DMS153 treated with DMSO at 0.1 percent for 48 hours (cell line): ENCODE measurements around the gene BRWD1.
"Not testable (repeated sequence)": the region's sequence is repeated elsewhere in the genome, so short reads cannot be mapped to it uniquely, and the experiment has no call there.

Experiments used
- DNase-seq: peaks from one replicate; lab custom pipeline; 2025; ENCODE audit not compliant: unreplicated experiment; lab: John Stamatoyannopoulos, UW

Gene BRWD1

DNA sequence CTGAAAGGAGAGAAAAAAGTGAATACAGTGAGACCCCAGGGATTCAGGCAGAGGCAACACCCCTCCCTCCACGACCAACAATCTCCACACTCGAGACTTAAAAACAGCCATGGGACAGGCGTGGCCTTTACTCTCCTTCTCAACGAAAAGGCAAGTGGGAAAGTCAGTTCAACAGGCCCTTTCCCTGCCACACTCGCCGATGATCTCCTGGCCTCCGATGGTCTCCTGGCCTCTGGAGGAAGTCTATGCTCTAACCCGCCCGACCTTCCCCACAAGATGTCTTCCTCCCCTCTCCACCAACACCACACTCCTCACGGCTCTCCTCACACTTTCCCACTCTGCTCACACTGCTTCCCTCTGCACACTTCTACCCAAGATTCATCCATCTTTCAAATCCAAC, 137.8 kb downstream of the BRWD1 start:
- DNase-seq = no peak

DNA sequence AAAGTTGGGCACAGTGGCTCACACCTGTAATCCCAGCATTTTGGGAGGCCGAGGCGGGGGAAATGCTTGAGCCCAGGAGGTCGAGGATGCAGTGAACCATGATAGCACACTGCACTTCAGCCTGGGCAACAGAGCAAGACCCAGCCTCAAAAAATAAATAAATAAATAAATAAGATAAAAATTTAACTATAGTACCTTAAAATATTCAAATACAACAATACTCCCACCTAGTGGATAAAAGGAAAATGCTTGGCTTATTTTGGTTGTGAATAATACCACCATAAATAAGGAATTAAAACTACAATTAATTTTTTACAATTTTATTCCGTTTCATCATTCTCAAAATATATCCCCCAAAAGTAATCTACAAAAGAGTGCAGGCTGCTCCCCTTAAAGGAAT, 138.3 kb downstream of the BRWD1 start:
- no peak for DNase-seq

GRCh38 chr21:39173716-39174680, 139.4 kb downstream of the BRWD1 start:
- DNase-seq = no peak

DNA sequence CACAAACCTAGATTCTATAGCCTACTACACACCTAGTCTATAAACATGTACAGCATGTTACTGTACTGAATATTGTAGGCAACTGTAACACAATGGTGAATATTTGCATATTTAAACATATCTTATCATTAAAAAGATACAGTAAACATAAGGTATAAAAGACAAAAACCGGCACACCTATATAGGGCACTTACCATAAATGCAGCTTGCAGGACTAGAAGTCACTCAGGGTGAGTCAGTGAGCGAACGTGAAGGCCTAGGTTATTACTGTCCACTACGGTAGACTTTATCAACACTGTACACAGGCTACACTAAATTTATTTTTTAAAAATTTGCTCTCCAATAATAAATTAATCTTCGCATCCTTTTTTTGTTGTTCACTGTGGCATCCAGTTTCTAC, 143.5 kb downstream of the BRWD1 start:
- DNase-seq = no peak

GRCh38 chr21:39168800-39169199, 144.6 kb downstream of the BRWD1 start:
- DNase-seq = no peak

DNA sequence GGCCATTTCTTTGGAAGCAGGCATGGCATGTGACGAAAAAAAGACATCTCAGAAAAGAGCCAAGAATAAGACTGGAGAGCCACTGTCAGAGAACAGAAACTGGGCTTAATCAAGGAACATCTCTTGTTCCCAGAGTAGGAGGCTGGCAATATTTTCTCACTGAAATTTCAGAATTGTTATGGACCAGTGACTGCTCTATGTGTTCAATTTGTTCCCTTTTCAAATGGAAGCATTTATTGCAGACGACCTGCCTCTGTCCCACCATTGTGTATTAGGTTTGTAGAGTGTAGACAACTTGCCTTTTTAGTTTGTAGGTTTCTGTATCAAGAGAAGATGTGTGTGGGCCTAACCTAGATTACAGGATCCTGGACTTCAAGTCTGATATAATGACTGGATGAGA, 148.9 kb downstream of the BRWD1 start:
- no peak for DNase-seq

GRCh38 chr21:39161064-39161463, 152.4 kb downstream of the BRWD1 start:
- no peak for DNase-seq

DNA sequence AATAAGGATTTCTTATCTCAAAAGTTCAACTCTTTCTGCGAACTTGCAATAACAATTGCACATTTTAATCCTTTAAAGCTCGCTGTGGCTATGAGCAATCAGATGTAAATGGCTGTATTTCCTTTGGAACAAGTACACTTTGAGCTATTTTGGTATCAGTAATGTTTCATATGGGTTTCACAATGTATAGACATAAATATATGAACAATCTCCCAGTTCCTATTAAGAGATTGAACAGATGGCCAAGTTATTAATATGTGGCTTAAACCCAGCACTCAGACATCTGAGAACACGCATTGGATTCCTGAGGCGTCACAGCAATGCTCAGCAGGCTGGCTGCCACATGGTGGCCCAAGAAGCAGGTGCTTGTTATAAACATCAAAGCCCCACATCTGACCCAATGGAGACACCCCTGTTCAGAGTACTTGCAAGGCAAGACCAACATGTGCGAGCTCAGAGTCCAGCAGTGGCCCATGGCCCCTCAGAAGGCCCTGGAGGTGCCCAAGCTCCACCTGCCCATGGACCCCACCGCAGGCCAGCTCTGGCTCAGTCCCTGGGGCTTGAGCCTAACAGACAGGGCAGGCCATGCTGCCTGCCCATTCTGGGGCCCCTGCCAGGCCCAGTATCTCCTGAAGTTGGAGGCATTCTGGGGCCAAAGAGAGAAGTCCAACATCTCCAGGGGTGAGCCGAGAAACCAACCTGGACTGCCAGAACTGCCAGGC, 153.9 kb downstream of the BRWD1 start:
- DNase-seq = no peak

DNA sequence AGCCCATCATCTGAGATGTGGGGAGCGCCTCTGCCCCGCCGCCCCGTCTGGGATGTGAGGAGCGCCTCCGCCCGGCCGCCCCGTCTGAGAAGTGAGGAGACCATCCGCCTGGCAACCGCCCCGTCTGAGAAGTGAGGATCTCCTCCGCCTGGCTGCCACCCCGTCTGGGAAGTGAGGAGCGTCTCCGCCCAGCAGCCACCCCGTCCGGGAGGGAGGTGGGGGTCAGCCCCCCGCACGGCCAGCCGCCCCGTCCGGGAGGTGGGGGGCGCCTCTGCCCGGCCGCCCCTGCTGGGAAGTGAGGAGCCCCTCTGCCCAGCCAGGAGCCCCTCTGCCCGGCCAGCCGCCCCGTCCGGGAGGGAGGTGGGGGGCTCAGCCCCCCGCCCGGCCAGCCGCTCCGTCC, 156.2 kb downstream of the BRWD1 start:
- DNase-seq = not testable (repeated sequence)

GRCh38 chr21:39156024-39156423, 157.4 kb downstream of the BRWD1 start:
- no peak for DNase-seq

DNA sequence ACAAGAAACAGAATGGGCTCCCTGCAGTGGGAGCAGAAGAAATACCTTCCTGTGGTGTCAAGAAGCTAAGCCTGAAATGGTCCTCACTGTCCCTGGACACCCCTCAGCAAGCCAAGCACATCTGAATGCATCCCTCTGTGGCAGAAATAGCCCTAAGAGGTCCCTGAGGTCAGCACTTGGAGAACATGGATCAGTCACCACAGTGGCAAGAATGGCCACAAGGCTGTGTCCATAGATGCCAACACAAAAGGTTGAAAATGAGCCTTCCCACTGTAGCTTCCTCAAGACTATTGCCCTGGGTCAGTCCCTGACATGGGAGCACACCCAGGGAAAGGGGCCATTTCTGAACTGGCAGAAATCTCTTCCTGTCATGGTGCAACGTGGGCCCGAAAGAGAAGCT, 157.9 kb downstream of the BRWD1 start:
- no peak for DNase-seq

DNA sequence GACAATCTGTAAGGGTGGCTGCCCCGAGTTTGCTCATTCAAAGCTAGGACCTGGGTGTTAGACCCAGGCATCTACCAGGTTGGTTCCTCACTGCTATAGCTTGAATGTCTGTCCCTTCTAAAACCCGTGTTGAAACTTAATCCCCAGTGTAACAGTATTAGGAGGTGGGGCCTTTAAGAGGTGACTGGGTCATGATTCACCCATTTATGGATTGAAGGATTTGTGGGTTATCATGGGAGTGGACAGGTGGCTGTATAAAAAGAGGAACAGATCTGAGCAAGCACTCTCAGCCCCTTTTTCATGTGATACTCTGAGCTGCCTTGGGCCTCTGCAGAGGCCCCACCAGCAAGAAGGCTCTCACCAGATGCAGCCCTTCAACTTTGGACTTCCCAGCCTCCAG, 159.6 kb downstream of the BRWD1 start:
- no peak for DNase-seq

DNA sequence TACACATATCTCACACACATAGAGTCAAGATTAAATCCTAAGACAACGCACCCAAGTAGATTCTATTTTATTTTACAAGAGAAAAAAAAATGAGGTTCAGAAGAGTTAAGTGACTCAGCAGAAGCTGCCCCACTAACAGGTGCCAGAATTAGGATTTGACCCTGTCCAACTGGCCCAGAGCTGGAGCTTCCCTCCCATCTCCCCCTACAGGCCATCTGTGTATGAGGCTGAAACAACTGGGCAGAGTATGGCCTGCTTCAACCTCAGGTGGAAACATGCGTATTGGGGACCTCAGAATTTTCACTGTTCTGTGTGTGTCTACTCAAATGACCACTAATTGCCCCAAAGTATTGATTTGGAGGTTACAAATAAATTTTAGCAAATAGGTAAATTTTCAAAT, 160.1 kb downstream of the BRWD1 start:
- no peak for DNase-seq

GRCh38 chr21:39152271-39152670, 161.2 kb downstream of the BRWD1 start:
- no peak for DNase-seq

DNA sequence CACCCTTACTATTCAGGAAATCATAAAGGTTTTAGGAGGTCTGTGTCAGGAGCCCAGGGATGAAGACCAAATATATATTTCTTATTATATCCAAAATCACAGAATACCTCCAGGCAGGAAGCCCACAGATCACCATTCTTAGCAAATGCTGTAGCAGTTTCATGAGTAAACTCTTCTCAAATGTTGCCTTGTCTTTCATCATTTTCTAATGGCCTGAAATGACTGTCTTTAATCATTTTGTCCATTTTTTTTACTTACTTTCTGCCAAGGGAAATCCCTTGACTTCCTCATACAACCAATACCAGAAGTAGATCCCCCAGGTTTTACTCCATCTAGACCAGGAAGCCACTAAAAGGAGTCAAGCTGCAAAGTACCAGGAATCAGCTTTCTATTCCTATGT, 162.6 kb downstream of the BRWD1 start:
- no peak for DNase-seq

- no peak for DNase-seq
Observed at GRCh38 chr21:39150316-39150715, 163.1 kb downstream of the BRWD1 start.

DNA sequence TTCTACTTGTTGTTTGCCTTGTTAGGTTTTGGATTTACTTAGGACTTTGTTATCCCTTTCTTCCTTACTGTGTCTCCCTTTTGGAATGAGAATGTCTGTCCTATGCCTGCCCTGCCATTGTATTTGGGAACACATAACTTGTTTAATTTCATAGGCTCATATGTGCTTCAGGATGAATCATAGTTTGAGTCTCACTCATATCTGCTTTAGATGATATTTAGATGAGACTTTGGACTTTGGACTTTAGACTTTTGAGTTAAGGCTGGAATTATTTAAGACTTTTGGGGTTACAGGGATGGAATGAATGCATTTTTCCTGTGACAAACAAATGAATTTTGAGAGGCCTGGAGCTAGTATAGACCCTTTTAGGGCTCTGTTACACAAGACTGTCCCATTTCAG, 163.6 kb downstream of the BRWD1 start:
- no peak for DNase-seq

- no peak for DNase-seq
Observed at GRCh38 chr21:39148975-39149374, 164.5 kb downstream of the BRWD1 start.

- DNase-seq = no peak
Observed at GRCh38 chr21:39144191-39144590, 169.2 kb downstream of the BRWD1 start.

- no peak for DNase-seq
Observed at GRCh38 chr21:39142972-39143371, 170.5 kb downstream of the BRWD1 start.

- DNase-seq = no peak
Observed at GRCh38 chr21:39141502-39141901, 171.9 kb downstream of the BRWD1 start.
